Ovary (tissue), 9 donors: Measurements from ENCODE around the gene ANO10. TPM values are rescaled to one million over a fixed set of nuclear protein-coding genes. Genes with fewer than 3 reads are reported as not detected.

Experiments
- DNase-seq, 5 donors: peaks; one replicate each; pipeline ENCODE4 v3.0.0-alpha.2; 2019 to 2020
- H3K27ac ChIP-seq, 2 donors: fragments of 200-600 bp; one replicate each; pipeline versions ENCODE4 v1.5.1 to v1.8.0; 2019 to 2022
- H3K27me3 ChIP-seq: fragments of 200-600 bp; one replicate; pipeline ENCODE4 v1.8.0; 2022
- H3K36me3 ChIP-seq: fragments of 200-600 bp; sonication (generic); one replicate; pipeline ENCODE4 v1.5.1; 2019
- H3K4me1 ChIP-seq: one replicate; pipeline ENCODE4 v1.8.1; 2013; ENCODE audit warnings: mild to moderate bottlenecking, moderate library complexity; ENCODE audit not compliant: insufficient read depth
- H3K4me3 ChIP-seq: fragments of 200-600 bp; sonication (generic); one replicate; pipeline ENCODE4 v1.5.1; 2017
- H3K9me3 ChIP-seq, 2 donors: fragments of 200-600 bp in 1 of 2; sonication (generic) in 1 of 2; one replicate each; pipeline versions ENCODE4 v1.5.1 to v1.8.1; 2013 to 2019; ENCODE audit warnings: mild to moderate bottlenecking in 1 of 2, moderate library complexity in 1 of 2
- CTCF ChIP-seq, 3 donors: fragments of 450-650 bp in 2 of 3; fragments of 200-600 bp in 1 of 3; IDR thresholded peaks; one replicate each; pipeline versions ENCODE4 v1.5.1 to v1.8.0; 2016 to 2022; ENCODE audit warnings: antibody characterized with exemption in 3 of 3, mild to moderate bottlenecking in 1 of 3
- EP300 ChIP-seq: sonication (generic); formaldehyde crosslinking; IDR thresholded peaks from one replicate; pipeline ENCODE4 v1.6.1; 2017; ENCODE audit warnings: antibody characterized with exemption
- POLR2A ChIP-seq: fragments of 450-650 bp; IDR thresholded peaks from one replicate; pipeline ENCODE4 v1.6.1; 2017; ENCODE audit warnings: antibody characterized with exemption, mild to moderate bottlenecking, moderate library complexity
- WGBS, 3 donors: extraction: QIAGEN DNeasy Blood & Tissue Kit in 1 of 3; methylation state at CpG; one replicate each; pipeline versions ENCODE4 v1.1.5 to v1.1.7; 2013 to 2017; 5-methylcytosine and 5-hydroxymethylcytosine counted together
- intact Hi-C, 4 donors: fragments of 100-400 bp; cut with DNase I; formaldehyde crosslinking; loops; one replicate each; pipeline versions ENCODE4 v1.11.0 to v1.15.1; 2022 to 2023
- polyA plus RNA-seq, 2 donors: library from polyadenylated mRNA; stranded (reverse); fragments of 200-250 nt in 1 of 2; fragments of 350-450 nt in 1 of 2; fragmentation: Illumina TruSeq in 1 of 2; extraction: RNeasy Lipid Tissue Mini Kit (QIAGEN cat#74804) in 1 of 2; gene quantifications; one replicate each; pipeline ENCODE4 v1.2.3, GENCODE V29; 2013 to 2014
- total RNA-seq, 7 donors: library from RNA; depleted of rRNA in 2 of 7; stranded (reverse); fragments of >200 nt in 2 of 7; fragmentation: NEBNext Ultra II Directional in 3 of 7; extraction: Animal tissue kit (Norgen Biotek cat#: 25700) in 3 of 7; gene quantifications; one replicate each; pipeline versions ENCODE4 v1.1.0 to v1.2.4, GENCODE V29; 2016 to 2023
- donor health status: DM: no; HTN: no; CAD: no; lungs with moderate emphysema.
- donor health status: DM: no; HTN: no; CAD: no.
- donor health status: Bipolar disorder and iron deficiency.
- donor health status: DM: yes; HTN: yes; CAD: no.
- donor health status: DM: no; HTN: no; CAD: no.
- donor health status: DM: yes; HTN: yes; CAD: no.

Gene ANO10
- total and polyA plus RNA-seq, 9 donors = 12.2 to 58.7 (median 21.7) TPM

DNA sequence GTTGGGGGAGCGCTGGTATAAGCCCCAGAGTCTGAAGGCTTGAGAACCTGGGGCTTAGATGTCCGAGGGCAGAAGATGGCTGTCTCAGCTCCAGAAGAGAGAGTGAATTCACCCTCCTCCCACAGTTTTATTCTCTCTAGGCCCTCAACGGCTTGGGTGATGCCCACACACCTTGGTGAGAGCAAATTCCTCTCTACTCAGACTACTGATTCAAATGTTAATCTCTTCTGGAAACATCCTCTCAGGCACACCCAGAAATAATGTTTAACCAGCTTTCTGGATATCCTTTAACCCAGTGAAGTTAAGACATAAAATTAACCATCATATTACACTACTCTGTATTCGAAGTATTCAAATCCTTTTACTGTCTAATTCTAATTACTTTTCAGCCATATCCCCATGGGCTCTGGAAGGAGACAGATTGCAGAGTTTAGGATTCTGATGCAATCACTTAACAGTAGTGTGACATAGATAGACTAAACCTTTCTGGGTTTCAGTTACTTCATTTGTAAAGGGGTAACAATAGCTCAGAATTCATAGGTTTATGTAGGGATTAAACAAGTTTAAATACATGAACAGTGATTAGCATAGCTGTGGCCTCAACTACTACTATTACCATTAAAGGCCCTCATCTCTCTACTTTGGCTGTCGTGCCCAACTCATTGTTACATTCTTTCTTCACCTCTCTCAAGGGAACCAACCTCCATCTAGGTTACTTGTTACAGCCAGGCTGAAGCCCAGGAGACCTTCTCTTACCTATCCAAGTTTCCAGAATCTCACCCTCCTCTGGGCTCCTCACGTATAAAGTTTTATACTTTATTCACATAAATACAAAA is 25.7 kb upstream of the ANO10 start:
- H3K9me3 ChIP-seq = no peaks in the 10 kb centered on the region
- no peak overlapping the region for H3K4me3 ChIP-seq
- H3K4me1 ChIP-seq = no peaks in the 10 kb centered on the region
- no peaks in the 10 kb centered on the region for H3K27me3 ChIP-seq
- 70 to 74% (median 72%) methylated on average over 6 of the region's 6 CpGs for WGBS, 3 donors
- intact Hi-C loops = no loop called here
- no peak for DNase-seq
- H3K27ac ChIP-seq = no peak overlapping the region
- H3K36me3 ChIP-seq = no peaks in the 10 kb centered on the region
- TF ChIP-seq POLR2A (no peak), CTCF (IDR thresholded peaks at IDR 0.05) (no peak), EP300 (no peak)

- intact Hi-C loops = no loop called here
- no peaks in the 10 kb centered on the region for H3K9me3 ChIP-seq
- no peak for TF ChIP-seq EP300
- TF ChIP-seq CTCF (IDR thresholded peaks at IDR 0.05) = no peak
- no peak for TF ChIP-seq POLR2A
- H3K27me3 ChIP-seq = no peaks in the 10 kb centered on the region
- H3K4me3 ChIP-seq = no peak overlapping the region
- no peaks in the 10 kb centered on the region for H3K4me1 ChIP-seq
- DNase-seq = no peak
- H3K27ac ChIP-seq = no peak overlapping the region
- 77 to 96% (median 94%) methylated on average over 2 of the region's 2 CpGs for WGBS, 3 donors
- H3K36me3 ChIP-seq = no peaks in the 10 kb centered on the region
These were observed 22.6 kb upstream of the ANO10 start for GRCh38 chr3:43644443-43644842.

DNA sequence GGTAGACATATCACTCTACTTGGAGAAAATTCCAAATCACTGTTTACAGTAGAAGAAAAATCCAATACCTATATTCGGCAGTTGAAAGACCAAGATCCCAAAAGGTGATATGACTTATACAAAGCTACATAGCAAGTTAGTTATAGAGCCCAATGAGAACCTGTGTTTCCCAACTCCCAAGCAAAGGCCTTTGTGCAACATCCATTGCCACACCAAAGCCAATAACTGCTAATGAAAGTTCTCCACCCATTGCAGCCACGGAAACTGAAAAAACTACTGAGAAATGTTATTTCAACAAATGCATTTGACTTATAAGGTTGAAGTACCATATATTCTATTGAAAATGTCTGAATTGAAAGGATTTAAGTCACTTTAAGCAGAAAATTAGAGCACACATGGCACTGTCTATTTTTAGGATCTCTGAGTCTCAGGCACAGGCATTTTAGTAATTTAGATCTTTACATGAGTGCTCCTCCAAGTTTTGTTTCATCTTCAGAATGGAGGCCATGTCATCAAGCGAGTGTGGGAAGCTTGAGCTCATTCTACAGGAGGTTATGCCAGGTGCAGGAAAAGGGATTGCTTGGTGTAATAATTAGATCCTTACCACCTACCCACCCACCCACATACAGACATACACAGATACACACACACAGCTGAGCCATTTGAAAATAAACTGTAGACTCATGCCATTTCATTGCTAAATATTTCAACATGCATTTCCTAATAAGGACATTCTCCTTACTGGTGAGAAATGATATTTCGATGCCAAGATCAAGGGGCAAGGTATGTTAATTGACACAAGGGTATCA is 19.7 kb upstream of the ANO10 start:
- Histone ChIP-seq H3K36me3 (no peaks in the 10 kb centered on the region), H3K4me3 (no peak overlapping the region), H3K4me1 (no peaks in the 10 kb centered on the region), H3K27me3 (no peaks in the 10 kb centered on the region), H3K9me3 (no peaks in the 10 kb centered on the region), H3K27ac (no peak overlapping the region)
- DNase-seq = no peak
- 75 to 84% (median 79%) methylated on average over 4 of the region's 4 CpGs for WGBS, 3 donors
- intact Hi-C loops = no loop called here
- TF ChIP-seq CTCF (IDR thresholded peaks at IDR 0.05) (no peak), EP300 (no peak), POLR2A (no peak)

DNA sequence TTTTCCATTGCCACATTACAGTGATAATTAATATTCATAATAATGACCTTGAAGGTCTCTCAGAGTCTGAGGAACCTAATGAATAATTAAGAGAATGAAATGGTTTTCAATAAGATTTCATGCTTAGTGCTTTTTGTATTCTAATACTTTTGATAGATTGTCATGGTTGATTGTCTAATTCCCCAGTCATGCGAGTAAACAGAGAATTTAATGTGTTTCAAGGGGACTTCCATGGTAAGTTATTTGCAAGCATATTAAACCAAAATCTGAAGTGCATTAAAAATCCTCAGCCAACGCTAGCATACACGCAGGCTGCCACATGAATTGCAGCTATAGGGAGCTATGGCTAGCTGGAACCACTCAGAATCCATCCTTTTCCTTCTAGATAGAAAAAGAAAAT is 18.9 kb upstream of the ANO10 start:
- WGBS, 3 donors = 89 to 93% (median 89%) methylated on average over 3 of the region's 3 CpGs

More for the DNA sequence above, 18.9 kb upstream of the ANO10 start:
- Histone ChIP-seq H3K36me3 (no peaks in the 10 kb centered on the region), H3K4me1 (no peaks in the 10 kb centered on the region), H3K4me3 (no peak overlapping the region), H3K27me3 (no peaks in the 10 kb centered on the region), H3K27ac (no peak overlapping the region), H3K9me3 (no peaks in the 10 kb centered on the region)
- no peak for DNase-seq
- TF ChIP-seq POLR2A (no peak), CTCF (IDR thresholded peaks at IDR 0.05) (no peak), EP300 (no peak)
- intact Hi-C loops = no loop called here
